HG03135 (cell line): ENCODE data around the gene SLC25A38.
"Not testable (repeated sequence)": the region's sequence is repeated elsewhere in the genome, so short reads cannot be mapped to it uniquely, and the experiment has no call there.

ENCODE experiments used
- ATAC-seq: cut with Tn5 transposase; IDR thresholded peaks from one replicate; pipeline ENCODE4 v1.9.1; 2021; ENCODE audit warnings: mild to moderate bottlenecking, moderate library complexity; ENCODE audit not compliant: unreplicated experiment

Gene SLC25A38

GRCh38 chr3:39383045-39383880 lies at the start of gene SLC25A38:
Gene SLC25A38, plus strand, starts transcription at chr3:39383370. Its CDS starts 355 bp downstream, at chr3:39383725.
- peak; percentile 67 for ATAC-seq

GRCh38 chr3:39333607-39334006 lies 49.6 kb upstream of the SLC25A38 start:
- ATAC-seq, result no peak

- ATAC-seq, result no peak
Observed at GRCh38 chr3:39334205-39334604, 49.0 kb upstream of the SLC25A38 start.

- ATAC-seq, result no peak
Observed at GRCh38 chr3:39338201-39338600, 45.0 kb upstream of the SLC25A38 start.

- no peak for ATAC-seq
Observed at GRCh38 chr3:39339086-39339485, 44.1 kb upstream of the SLC25A38 start.

- ATAC-seq, result no peak
Observed at GRCh38 chr3:39343076-39343717, 40.0 kb upstream of the SLC25A38 start.

GRCh38 chr3:39343760-39344159 lies 39.4 kb upstream of the SLC25A38 start:
- no peak for ATAC-seq

GRCh38 chr3:39344746-39345344 lies 38.3 kb upstream of the SLC25A38 start:
- no peak for ATAC-seq

- ATAC-seq, result peak; percentile 82
Observed at GRCh38 chr3:39346785-39347585, 36.2 kb upstream of the SLC25A38 start.

- ATAC-seq, result no peak
Observed at GRCh38 chr3:39347586-39347876, 35.6 kb upstream of the SLC25A38 start.

GRCh38 chr3:39349080-39349479 lies 34.1 kb upstream of the SLC25A38 start:
- no peak for ATAC-seq

- ATAC-seq, result no peak
Observed at GRCh38 chr3:39350714-39351113, 32.5 kb upstream of the SLC25A38 start.

- ATAC-seq, result not testable (repeated sequence)
Observed at GRCh38 chr3:39351134-39351533, 32.0 kb upstream of the SLC25A38 start.

GRCh38 chr3:39353168-39353927 lies 29.8 kb upstream of the SLC25A38 start:
- not testable (repeated sequence) for ATAC-seq

GRCh38 chr3:39358333-39358732 lies 24.8 kb upstream of the SLC25A38 start:
- ATAC-seq, result no peak

- no peak for ATAC-seq
Observed at GRCh38 chr3:39361252-39361927, 21.8 kb upstream of the SLC25A38 start.

- no peak for ATAC-seq
Observed at GRCh38 chr3:39362192-39362591, 21.0 kb upstream of the SLC25A38 start.

- no peak for ATAC-seq
Observed at GRCh38 chr3:39362812-39363211, 20.4 kb upstream of the SLC25A38 start.

- not testable (repeated sequence) for ATAC-seq
Observed at GRCh38 chr3:39370450-39370849, 12.7 kb upstream of the SLC25A38 start.

GRCh38 chr3:39372833-39373232 lies 10.3 kb upstream of the SLC25A38 start:
- ATAC-seq, result no peak
